MM.1S (cell line): ENCODE measurements around the gene MEX3C.

Source experiments
- DNase-seq: peaks from one replicate; pipeline ENCODE4 v3.0.0-alpha.2; 2015
- H2AFZ ChIP-seq: fragments of 300-600 bp; sonication (generic); 2 replicates; pipeline ENCODE4 v1.6.0; 2016; ENCODE audit warnings: antibody characterized with exemption, low read length
- H3F3A ChIP-seq: fragments of 300-600 bp; sonication (generic); 2 replicates; pipeline ENCODE4 v1.6.1; 2016; ENCODE audit warnings: mild to moderate bottlenecking, antibody characterized with exemption, low read length, moderate library complexity, mixed read lengths; ENCODE audit not compliant: insufficient read depth
- H3K27ac ChIP-seq: fragments of 300-600 bp; sonication (generic); 2 replicates; pipeline ENCODE4 v1.5.1; 2016; ENCODE audit warnings: mild to moderate bottlenecking, low read length
- H3K27me3 ChIP-seq: fragments of 300-600 bp; sonication (generic); replicated peaks from 2 replicates; pipeline ENCODE4 v1.6.0; 2016; ENCODE audit warnings: low read length; ENCODE audit not compliant: insufficient read depth
- H3K36me3 ChIP-seq: fragments of 300-600 bp; sonication (generic); replicated peaks from 2 replicates; pipeline ENCODE4 v1.6.1; 2016; ENCODE audit warnings: mild to moderate bottlenecking, low read length, mixed read lengths; ENCODE audit not compliant: insufficient read depth
- H3K4me1 ChIP-seq: fragments of 300-600 bp; sonication (generic); 2 replicates; pipeline ENCODE4 v1.6.1; 2016; ENCODE audit warnings: low read length, mixed read lengths
- H3K4me2 ChIP-seq: fragments of 300-600 bp; sonication (generic); 2 replicates; pipeline ENCODE4 v1.6.0; 2016; ENCODE audit warnings: low read depth, low read length
- H3K4me3 ChIP-seq: fragments of 300-600 bp; sonication (generic); 2 replicates; pipeline ENCODE4 v1.5.1; 2016; ENCODE audit warnings: low read length, mixed read lengths
- H3K79me2 ChIP-seq: fragments of 300-600 bp; sonication (generic); 2 replicates; pipeline ENCODE4 v1.6.1; 2016; ENCODE audit warnings: mixed run types, low read length, mixed read lengths
- H3K9ac ChIP-seq: fragments of 300-600 bp; sonication (generic); 2 replicates; pipeline ENCODE4 v1.6.1; 2016; ENCODE audit warnings: low read length, mixed read lengths
- H3K9me2 ChIP-seq: fragments of 300-600 bp; sonication (generic); replicated peaks from 2 replicates; pipeline ENCODE4 v1.6.1; 2016; ENCODE audit warnings: mild to moderate bottlenecking, low read length, mixed read lengths; ENCODE audit not compliant: insufficient read depth
- H3K9me3 ChIP-seq: fragments of 300-600 bp; sonication (generic); replicated peaks from 2 replicates; pipeline ENCODE4 v1.6.1; 2016; ENCODE audit warnings: mild to moderate bottlenecking, low read length, mixed read lengths; ENCODE audit not compliant: insufficient read depth
- H4K20me1 ChIP-seq: fragments of 300-600 bp; sonication (generic); 2 replicates; pipeline ENCODE4 v1.6.1; 2016; ENCODE audit warnings: mild to moderate bottlenecking, low read length, moderate library complexity, mixed read lengths; ENCODE audit not compliant: insufficient read depth
- CTCF ChIP-seq: fragments of 300-600 bp; sonication (generic); IDR thresholded peaks from 2 replicates; pipeline ENCODE4 v1.5.1; 2016; ENCODE audit warnings: antibody characterized with exemption, low read length, mixed read lengths
- EZH2 ChIP-seq: fragments of 300-600 bp; sonication (generic); optimal IDR thresholded peaks from 2 replicates; pipeline ENCODE3; 2017; ENCODE audit warnings: low read depth, mild to moderate bottlenecking, antibody characterized with exemption, low read length, mixed read lengths
- EZH2phosphoT487 ChIP-seq: fragments of 300-600 bp; sonication (generic); IDR thresholded peaks from 2 replicates; pipeline ENCODE4 v1.6.1; 2018; ENCODE audit warnings: antibody characterized with exemption, low read length

The MEX3C gene

GRCh38 chr18:51170664-51171063, 26.8 kb downstream of the MEX3C start:
- no peak for DNase-seq
- no peaks in the 10 kb centered on the region for H3K9me3 ChIP-seq
- H3K4me2 ChIP-seq = peak overlapping the region; percentile 26
- H3K27ac ChIP-seq = peak overlapping the region; percentile 48; the same call in 1 of the 2 replicates
- H3K36me3 ChIP-seq = no peaks in the 10 kb centered on the region; the same call in 1 of the 2 replicates
- peaks cover 48% of the 10 kb centered on the region for H3K4me1 ChIP-seq
- no peak overlapping the region for H2AFZ ChIP-seq
- TF ChIP-seq CTCF (no peak), EZH2phosphoT487 (no peak), EZH2 (no peak)
- H3K9me2 ChIP-seq = no peaks in the 10 kb centered on the region
- no peak overlapping the region for H3K4me3 ChIP-seq
- H4K20me1 ChIP-seq = no peaks in the 10 kb centered on the region
- H3K9ac ChIP-seq = no peak overlapping the region
- no peaks in the 10 kb centered on the region for H3K27me3 ChIP-seq
- H3K79me2 ChIP-seq = peaks cover 71% of the 10 kb centered on the region
- H3F3A ChIP-seq = peaks cover 40% of the 10 kb centered on the region

GRCh38 chr18:51169731-51170130, 27.8 kb downstream of the MEX3C start:
- no peak overlapping the region for H2AFZ ChIP-seq
- H3K4me1 ChIP-seq = peaks cover 57% of the 10 kb centered on the region
- peaks cover 62% of the 10 kb centered on the region for H3K79me2 ChIP-seq
- DNase-seq = peak; percentile 57
- H3K4me3 ChIP-seq = no peak overlapping the region; the same call in 1 of the 2 replicates
- H3K9me2 ChIP-seq = no peaks in the 10 kb centered on the region
- TF ChIP-seq CTCF = no peak
- no peak for TF ChIP-seq EZH2
- TF ChIP-seq EZH2phosphoT487 = no peak
- H3K9ac ChIP-seq = no peak overlapping the region
- H4K20me1 ChIP-seq = no peaks in the 10 kb centered on the region
- no peaks in the 10 kb centered on the region for H3K9me3 ChIP-seq
- no peaks in the 10 kb centered on the region for H3K36me3 ChIP-seq
- peak overlapping the region; percentile 26; the same call in 1 of the 2 replicates for H3K4me2 ChIP-seq
- H3K27me3 ChIP-seq = no peaks in the 10 kb centered on the region
- peak overlapping the region; percentile 48 for H3K27ac ChIP-seq
- H3F3A ChIP-seq = peaks cover 50% of the 10 kb centered on the region

- DNase-seq = peak; percentile 64
- no peaks in the 10 kb centered on the region for H4K20me1 ChIP-seq
- no peak overlapping the region for H3K9ac ChIP-seq
- peaks cover 56% of the 10 kb centered on the region for H3F3A ChIP-seq
- H3K9me3 ChIP-seq = no peaks in the 10 kb centered on the region
- H3K36me3 ChIP-seq = no peaks in the 10 kb centered on the region
- TF ChIP-seq EZH2phosphoT487 (no peak), CTCF (no peak), EZH2 (no peak)
- peaks cover 55% of the 10 kb centered on the region for H3K79me2 ChIP-seq
- H3K27ac ChIP-seq = peak overlapping the region; percentile 48; the same call in 1 of the 2 replicates
- no peak overlapping the region for H2AFZ ChIP-seq
- peak overlapping the region; percentile 26; the same call in 1 of the 2 replicates for H3K4me2 ChIP-seq
- H3K4me3 ChIP-seq = no peak overlapping the region; the same call in 1 of the 2 replicates
- H3K27me3 ChIP-seq = no peaks in the 10 kb centered on the region
- H3K9me2 ChIP-seq = no peaks in the 10 kb centered on the region
- peaks cover 63% of the 10 kb centered on the region for H3K4me1 ChIP-seq
Measured at GRCh38 chr18:51168960-51169662, 28.4 kb downstream of the MEX3C start.
